22Rv1 (cell line): ENCODE data around the gene NHERF2.
A peak's percentile ranks its signal among the peaks of the same experiment; 100 is the strongest.

Experiments
- H3K27ac ChIP-seq: fragments of 450-650 bp; 2 replicates; pipeline ENCODE4 v1.5.1; 2017
- CTCF ChIP-seq: fragments of 450-650 bp; IDR thresholded peaks from 2 replicates; pipeline ENCODE4 v1.5.1; 2017; ENCODE audit warnings: mild to moderate bottlenecking
- ZFX ChIP-seq: fragments of 450-650 bp; IDR thresholded peaks from 2 replicates; pipeline ENCODE4 v1.6.1; 2017; ENCODE audit warnings: antibody characterized with exemption, borderline replicate concordance

Gene NHERF2

GRCh38 chr16:1987198-1987597, 39.5 kb upstream of the NHERF2 start:
- H3K27ac ChIP-seq: no peak overlapping the region
- TF ChIP-seq ZFX: no peak
- TF ChIP-seq CTCF: no peak

- H3K27ac ChIP-seq: peak within 1 kb of the TSS; percentile 78
- TF ChIP-seq ZFX: no peak
- no peak for TF ChIP-seq CTCF
Measured at GRCh38 chr16:1989209-1990100, 37.2 kb upstream of the NHERF2 start, which contains the start of gene SYNGR3. SYNGR3 (plus strand) TSS chr16:1989970; CDS start chr16:1990103, 133 bp downstream.

GRCh38 chr16:1990101-1990350, 36.7 kb upstream of the NHERF2 start:
- H3K27ac ChIP-seq: peak overlapping the region; percentile 78; the same call in 1 of the 2 replicates
- TF ChIP-seq CTCF (no peak), ZFX (no peak)

- no peak for TF ChIP-seq ZFX
- no peak for TF ChIP-seq CTCF
- H3K27ac ChIP-seq: peak overlapping the region; percentile 78
Measured at GRCh38 chr16:1990351-1991134, 36.2 kb upstream of the NHERF2 start.

GRCh38 chr16:1991135-1991551, 35.6 kb upstream of the NHERF2 start:
- peak overlapping the region; percentile 78 for H3K27ac ChIP-seq
- TF ChIP-seq CTCF (no peak), ZFX (no peak)

GRCh38 chr16:1991588-1991947, 35.1 kb upstream of the NHERF2 start:
- TF ChIP-seq CTCF (no peak), ZFX (no peak)
- H3K27ac ChIP-seq: peak overlapping the region; percentile 78
